ENCODE data around the gene ADAM21. TPM values are rescaled to one million over a fixed set of nuclear protein-coding genes. Genes with fewer than 3 reads are reported as not detected.
"Not testable (repeated sequence)": the region's sequence is repeated elsewhere in the genome, so short reads cannot be mapped to it uniquely, and the experiment has no call there.

ADAM21 gene
- polyA plus RNA-seq, 1 donor from 2014 or later, result 0.58 TPM

GRCh38 chr14:70425354-70425753, 26.6 kb upstream of the ADAM21 start:
- Histone ChIP-seq H3K4me3 (ENCODE audit: low read length) (no peak overlapping the region), H3K36me3 (ENCODE audit: insufficient read depth, low read length) (no peaks in the 10 kb centered on the region)

DNA sequence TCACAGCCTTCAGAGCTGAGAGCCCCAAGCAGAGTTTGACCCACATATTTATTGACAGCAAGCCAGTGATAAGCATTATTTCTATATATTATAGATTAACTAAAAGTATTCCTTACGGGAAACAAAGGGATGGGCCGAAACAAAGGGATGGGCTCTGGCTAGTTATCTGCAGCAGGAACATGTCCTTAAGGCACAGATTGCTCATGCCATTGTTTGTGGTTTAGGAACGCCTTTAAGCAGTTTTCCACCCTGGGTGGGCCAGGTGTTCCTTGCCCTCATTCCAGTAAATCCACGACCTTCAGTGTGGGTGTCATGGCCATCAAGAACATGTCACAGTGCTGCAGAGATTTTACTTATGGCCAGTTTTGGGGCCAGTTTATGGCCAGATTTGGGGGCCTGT, 25.4 kb upstream of the ADAM21 start:
- not testable (repeated sequence) for H3F3A ChIP-seq (ENCODE audit: insufficient read depth, low read length, poor library complexity, severe bottlenecking); H3K36me3 ChIP-seq (ENCODE audit: insufficient read depth, low read length); H3K4me3 ChIP-seq (ENCODE audit: low read length); H3K9me2 ChIP-seq (ENCODE audit: insufficient read depth, low read length); H2AFZ ChIP-seq (ENCODE audit: low read depth, low read length); H3K9ac ChIP-seq (ENCODE audit: low read length); H3K9me3 ChIP-seq (ENCODE audit: low read length); H3K27ac ChIP-seq (ENCODE audit: low read length); H4K20me1 ChIP-seq (ENCODE audit: insufficient read depth); H3K79me2 ChIP-seq (replicated peaks; ENCODE audit: insufficient read depth, low read length); H3K27me3 ChIP-seq (ENCODE audit: insufficient read depth, low read depth, low read length); H3K4me2 ChIP-seq (ENCODE audit: low read length)

More at GRCh38 chr14:70425354-70425753, 26.6 kb upstream of the ADAM21 start:
- Histone ChIP-seq H3K9ac (ENCODE audit: low read length) (no peak overlapping the region), H3K27ac (ENCODE audit: low read length) (no peak overlapping the region), H3K79me2 (replicated peaks; ENCODE audit: insufficient read depth, low read length) (no peaks in the 10 kb centered on the region), H4K20me1 (ENCODE audit: insufficient read depth) (no peaks in the 10 kb centered on the region), H3K27me3 (ENCODE audit: insufficient read depth, low read depth, low read length) (no peaks in the 10 kb centered on the region), H2AFZ (ENCODE audit: low read depth, low read length) (no peak overlapping the region), H3K9me3 (ENCODE audit: low read length) (no peaks in the 10 kb centered on the region), H3K9me2 (ENCODE audit: insufficient read depth, low read length) (no peaks in the 10 kb centered on the region), H3F3A (ENCODE audit: insufficient read depth, low read length, poor library complexity, severe bottlenecking) (no peaks in the 10 kb centered on the region), H3K4me2 (ENCODE audit: low read length) (no peak overlapping the region)
- TF ChIP-seq POLR2AphosphoS5 (IDR thresholded peaks at IDR 0.05) (no peak), EP300 (conservative IDR thresholded peaks at IDR 0.05; ENCODE audit: poor library complexity, severe bottlenecking) (no peak), RAD21 (conservative IDR thresholded peaks at IDR 0.05) (no peak), EZH2 (IDR thresholded peaks at IDR 0.05; ENCODE audit: borderline replicate concordance, insufficient read depth, low read length, poor library complexity, severe bottlenecking) (no peak), CTCF (IDR thresholded peaks at IDR 0.05; ENCODE audit: poor library complexity, severe bottlenecking) (no peak), SMC3 (conservative IDR thresholded peaks at IDR 0.05; ENCODE audit: poor library complexity) (no peak), REST (IDR thresholded peaks at IDR 0.05; ENCODE audit: borderline replicate concordance) (no peak), TAF1 (IDR thresholded peaks at IDR 0.05; ENCODE audit: low read depth) (no peak), MXI1 (conservative IDR thresholded peaks at IDR 0.05; ENCODE audit: poor library complexity, severe bottlenecking) (no peak)

- no peak overlapping the region for H3K27ac ChIP-seq (ENCODE audit: low read length)
- no peak overlapping the region for H2AFZ ChIP-seq (ENCODE audit: low read depth, low read length)
- no peaks in the 10 kb centered on the region for H3K36me3 ChIP-seq (ENCODE audit: insufficient read depth, low read length)
- peaks cover 1% of the 10 kb centered on the region for H3K9me3 ChIP-seq (ENCODE audit: low read length)
- no peak overlapping the region for H3K4me2 ChIP-seq (ENCODE audit: low read length)
- no peaks in the 10 kb centered on the region for H3K27me3 ChIP-seq (ENCODE audit: insufficient read depth, low read depth, low read length)
- no peaks in the 10 kb centered on the region for H3F3A ChIP-seq (ENCODE audit: insufficient read depth, low read length, poor library complexity, severe bottlenecking)
- H3K4me3 ChIP-seq (ENCODE audit: low read length), result no peak overlapping the region
- no peak for TF ChIP-seq EP300 (conservative IDR thresholded peaks at IDR 0.05; ENCODE audit: poor library complexity, severe bottlenecking)
- no peak for TF ChIP-seq TAF1 (IDR thresholded peaks at IDR 0.05; ENCODE audit: low read depth)
- no peak for TF ChIP-seq EZH2 (IDR thresholded peaks at IDR 0.05; ENCODE audit: borderline replicate concordance, insufficient read depth, low read length, poor library complexity, severe bottlenecking)
- TF ChIP-seq MXI1 (conservative IDR thresholded peaks at IDR 0.05; ENCODE audit: poor library complexity, severe bottlenecking), result no peak
- TF ChIP-seq RAD21 (conservative IDR thresholded peaks at IDR 0.05), result no peak
- no peak for TF ChIP-seq SMC3 (conservative IDR thresholded peaks at IDR 0.05; ENCODE audit: poor library complexity)
- TF ChIP-seq POLR2AphosphoS5 (IDR thresholded peaks at IDR 0.05), result no peak
- no peak for TF ChIP-seq REST (IDR thresholded peaks at IDR 0.05; ENCODE audit: borderline replicate concordance)
- TF ChIP-seq CTCF (IDR thresholded peaks at IDR 0.05; ENCODE audit: poor library complexity, severe bottlenecking), result no peak
- H3K9ac ChIP-seq (ENCODE audit: low read length), result no peak overlapping the region
- no peaks in the 10 kb centered on the region for H3K9me2 ChIP-seq (ENCODE audit: insufficient read depth, low read length)
- H3K79me2 ChIP-seq (replicated peaks; ENCODE audit: insufficient read depth, low read length), result no peaks in the 10 kb centered on the region
- no peaks in the 10 kb centered on the region for H4K20me1 ChIP-seq (ENCODE audit: insufficient read depth)
Observed at GRCh38 chr14:70436867-70437266, 15.1 kb upstream of the ADAM21 start.

All from neural cell (in vitro differentiated cells).